ENCODE measurements around the gene SSX3.
"Not testable (repeated sequence)": the region's sequence is repeated elsewhere in the genome, so short reads cannot be mapped to it uniquely, and the experiment has no call there.

Gene SSX3, protein sequence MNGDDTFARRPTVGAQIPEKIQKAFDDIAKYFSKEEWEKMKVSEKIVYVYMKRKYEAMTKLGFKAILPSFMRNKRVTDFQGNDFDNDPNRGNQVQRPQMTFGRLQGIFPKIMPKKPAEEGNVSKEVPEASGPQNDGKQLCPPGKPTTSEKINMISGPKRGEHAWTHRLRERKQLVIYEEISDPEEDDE

GRCh38 chrX:48356315-48357094 is at the start of gene SSX3:
SSX3 (minus strand) TSS chrX:48356703; CDS start chrX:48355249, 1,454 bp downstream.
- not testable (repeated sequence) for H3K27ac ChIP-seq (ENCODE audit: low read length); H3K4me1 ChIP-seq (ENCODE audit: control insufficient read depth in 1 of 2, insufficient read depth in 2 of 2, low read length in 2 of 2); H3K27me3 ChIP-seq (ENCODE audit: low read depth, low read length); H3K4me3 ChIP-seq (ENCODE audit: low read depth in 1 of 2, low read length in 2 of 2); H3K36me3 ChIP-seq (ENCODE audit: control insufficient read depth in 1 of 2, insufficient read depth in 2 of 2, low read length in 2 of 2); H3K9me3 ChIP-seq (ENCODE audit: control insufficient read depth in 1 of 2, low read length in 2 of 2)

DNA sequence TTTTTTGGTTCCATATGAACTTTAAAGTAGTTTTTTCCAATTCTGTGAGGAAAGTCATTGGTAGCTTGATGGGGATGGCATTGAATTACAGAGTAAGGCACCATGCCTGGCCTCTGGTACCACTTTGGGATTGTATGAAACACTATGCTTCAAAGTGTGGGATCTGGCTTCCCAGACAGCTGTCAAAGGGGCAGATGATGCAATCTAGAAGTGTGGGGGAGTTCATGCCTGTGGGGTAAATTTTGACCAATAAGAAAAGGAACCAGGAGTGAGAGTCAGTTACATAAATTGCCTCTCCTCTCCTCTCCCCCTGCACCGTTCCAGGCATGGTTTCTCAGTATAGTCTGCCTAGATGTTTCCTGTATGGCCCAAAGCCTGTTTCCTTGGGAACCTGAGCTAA is 41.3 kb upstream of the SSX3 start:
- not testable (repeated sequence) for H3K4me1 ChIP-seq (ENCODE audit: control insufficient read depth in 1 of 2, insufficient read depth in 2 of 2, low read length in 2 of 2); H3K27me3 ChIP-seq (ENCODE audit: low read depth, low read length); H3K27ac ChIP-seq (ENCODE audit: low read length); H3K36me3 ChIP-seq (ENCODE audit: control insufficient read depth in 1 of 2, insufficient read depth in 2 of 2, low read length in 2 of 2); H3K4me3 ChIP-seq (ENCODE audit: low read depth in 1 of 2, low read length in 2 of 2); H3K9me3 ChIP-seq (ENCODE audit: control insufficient read depth in 1 of 2, low read length in 2 of 2)

GRCh38 chrX:48396931-48397330 is 40.4 kb upstream of the SSX3 start:
- H3K4me3 ChIP-seq (ENCODE audit: low read depth in 1 of 2, low read length in 2 of 2) = not testable (repeated sequence)

DNA sequence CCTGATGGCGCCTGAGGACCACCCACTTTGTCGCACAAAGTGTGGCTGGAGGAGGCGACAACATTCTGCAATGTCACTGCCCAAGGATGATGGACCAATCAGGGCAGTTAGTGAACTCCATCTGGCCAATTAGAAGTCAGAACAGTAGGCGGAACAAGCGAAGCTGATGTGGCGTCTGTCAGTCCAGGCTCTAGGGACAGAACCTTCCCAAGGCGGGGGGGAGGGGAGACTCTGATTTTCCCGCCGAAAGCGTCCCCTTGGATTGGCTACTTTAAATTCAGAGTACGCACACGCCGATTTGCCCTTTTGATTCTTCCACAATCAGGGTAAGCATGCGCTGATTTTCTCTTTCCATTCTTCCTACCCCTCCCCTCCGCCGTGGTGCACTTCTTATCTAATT is 26.7 kb upstream of the SSX3 start, which contains the start of gene SSX4:
TSS of gene SSX4 (plus strand) at position 301 of the 400 bp plus-strand sequence. CDS start 515 bp downstream, outside the sequence.
- H3K27ac ChIP-seq (ENCODE audit: low read length); H3K4me1 ChIP-seq (ENCODE audit: control insufficient read depth in 1 of 2, insufficient read depth in 2 of 2, low read length in 2 of 2); H3K9me3 ChIP-seq (ENCODE audit: control insufficient read depth in 1 of 2, low read length in 2 of 2); H3K27me3 ChIP-seq (ENCODE audit: low read depth, low read length); H3K4me3 ChIP-seq (ENCODE audit: low read depth in 1 of 2, low read length in 2 of 2); H3K36me3 ChIP-seq (ENCODE audit: control insufficient read depth in 1 of 2, insufficient read depth in 2 of 2, low read length in 2 of 2): not testable (repeated sequence)

More at GRCh38 chrX:48396931-48397330, 40.4 kb upstream of the SSX3 start:
- not testable (repeated sequence) for H3K27ac ChIP-seq (ENCODE audit: low read length); H3K9me3 ChIP-seq (ENCODE audit: control insufficient read depth in 1 of 2, low read length in 2 of 2); H3K36me3 ChIP-seq (ENCODE audit: control insufficient read depth in 1 of 2, insufficient read depth in 2 of 2, low read length in 2 of 2); H3K4me1 ChIP-seq (ENCODE audit: control insufficient read depth in 1 of 2, insufficient read depth in 2 of 2, low read length in 2 of 2); H3K27me3 ChIP-seq (ENCODE audit: low read depth, low read length)

GRCh38 chrX:48370408-48370807 is 13.9 kb upstream of the SSX3 start:
- not testable (repeated sequence) for H3K4me3 ChIP-seq (ENCODE audit: low read depth in 1 of 2, low read length in 2 of 2); H3K4me1 ChIP-seq (ENCODE audit: control insufficient read depth in 1 of 2, insufficient read depth in 2 of 2, low read length in 2 of 2); H3K27me3 ChIP-seq (ENCODE audit: low read depth, low read length); H3K9me3 ChIP-seq (ENCODE audit: control insufficient read depth in 1 of 2, low read length in 2 of 2); H3K27ac ChIP-seq (ENCODE audit: low read length); H3K36me3 ChIP-seq (ENCODE audit: control insufficient read depth in 1 of 2, insufficient read depth in 2 of 2, low read length in 2 of 2)

DNA sequence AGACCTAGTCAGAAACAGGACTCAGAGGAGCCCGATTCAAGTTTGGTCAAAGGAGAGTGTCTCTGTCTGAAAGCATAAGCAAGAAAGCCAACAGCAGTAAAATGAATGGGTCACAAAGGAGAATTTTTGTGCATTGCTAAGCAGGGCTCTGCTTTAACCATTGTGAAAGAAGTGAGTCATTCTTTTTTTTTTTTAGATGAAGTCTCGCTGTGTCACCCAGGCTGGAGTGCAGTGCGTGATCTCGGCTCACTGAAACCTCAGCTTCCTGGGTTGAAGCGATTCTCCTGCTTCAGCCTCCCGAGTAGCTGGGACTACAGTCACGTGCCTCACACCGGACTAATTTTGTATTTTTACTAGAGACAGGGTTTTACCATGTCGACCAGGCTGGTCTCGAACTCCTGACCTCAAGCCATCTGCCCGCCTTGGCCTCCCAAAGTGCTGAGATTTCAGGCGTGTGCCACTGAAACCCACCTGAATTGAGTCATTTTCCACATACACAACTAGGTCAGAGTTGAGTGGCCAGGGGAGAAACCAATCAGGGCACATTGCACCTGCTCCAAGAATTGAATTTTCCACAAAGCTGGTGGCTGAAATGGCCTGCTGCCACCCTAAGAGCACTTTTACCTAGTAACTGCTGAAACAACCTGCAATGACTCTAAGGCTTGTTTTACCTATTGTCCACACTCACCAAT is 11.4 kb upstream of the SSX3 start:
- H3K4me3 ChIP-seq (ENCODE audit: low read depth in 1 of 2, low read length in 2 of 2); H3K36me3 ChIP-seq (ENCODE audit: control insufficient read depth in 1 of 2, insufficient read depth in 2 of 2, low read length in 2 of 2); H3K4me1 ChIP-seq (ENCODE audit: control insufficient read depth in 1 of 2, insufficient read depth in 2 of 2, low read length in 2 of 2): not testable (repeated sequence)

DNA sequence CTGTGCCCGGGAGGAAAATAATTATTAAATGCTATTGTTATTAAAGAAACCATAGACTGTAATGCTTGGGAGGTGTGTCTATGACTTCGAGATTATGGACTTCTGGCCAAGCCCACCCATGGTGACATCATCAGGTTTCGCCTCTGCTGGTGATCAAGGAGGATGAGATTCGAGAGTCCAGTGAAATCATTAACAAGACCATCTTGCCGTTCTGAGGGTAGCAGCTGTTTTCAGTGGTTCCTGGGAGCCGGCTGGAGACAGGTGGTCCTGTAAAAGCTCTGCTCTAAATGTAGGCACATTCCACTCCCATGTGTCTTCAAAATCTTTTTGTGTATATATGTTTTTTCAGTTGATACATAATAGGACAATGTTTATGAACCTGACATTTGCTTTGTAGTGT is 2.8 kb upstream of the SSX3 start:
- H3K9me3 ChIP-seq (ENCODE audit: control insufficient read depth in 1 of 2, low read length in 2 of 2); H3K27me3 ChIP-seq (ENCODE audit: low read depth, low read length); H3K36me3 ChIP-seq (ENCODE audit: control insufficient read depth in 1 of 2, insufficient read depth in 2 of 2, low read length in 2 of 2); H3K27ac ChIP-seq (ENCODE audit: low read length); H3K4me3 ChIP-seq (ENCODE audit: low read depth in 1 of 2, low read length in 2 of 2); H3K4me1 ChIP-seq (ENCODE audit: control insufficient read depth in 1 of 2, insufficient read depth in 2 of 2, low read length in 2 of 2): not testable (repeated sequence)

More for the DNA sequence above, 11.4 kb upstream of the SSX3 start:
- H3K27me3 ChIP-seq (ENCODE audit: low read depth, low read length); H3K9me3 ChIP-seq (ENCODE audit: control insufficient read depth in 1 of 2, low read length in 2 of 2); H3K27ac ChIP-seq (ENCODE audit: low read length): not testable (repeated sequence)

DNA sequence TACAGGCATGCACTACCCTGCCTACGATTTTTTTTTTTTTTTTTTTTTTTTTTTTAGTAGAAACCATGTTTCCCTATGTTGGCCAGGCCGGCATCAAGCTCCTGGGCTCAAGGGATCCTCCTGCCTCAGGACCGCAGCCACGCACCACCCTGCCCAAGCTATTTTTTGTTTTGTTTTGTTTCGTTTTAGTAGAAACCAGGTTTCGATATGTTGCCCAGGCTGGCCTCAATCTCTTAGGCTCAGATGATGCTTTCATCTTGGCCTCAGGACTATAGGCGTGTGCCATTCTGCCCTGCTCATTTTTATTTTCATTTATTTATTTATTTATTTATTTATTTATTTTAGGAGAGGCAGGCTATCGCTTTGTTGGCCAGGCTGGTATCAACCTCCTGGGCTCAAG is 1.2 kb upstream of the SSX3 start:
- Histone ChIP-seq H3K9me3 (ENCODE audit: control insufficient read depth in 1 of 2, low read length in 2 of 2) (no peaks in the 10 kb centered on the region), H3K36me3 (ENCODE audit: control insufficient read depth in 1 of 2, insufficient read depth in 2 of 2, low read length in 2 of 2) (no peaks in the 10 kb centered on the region), H3K4me3 (ENCODE audit: low read depth in 1 of 2, low read length in 2 of 2) (no peak overlapping the region), H3K27me3 (ENCODE audit: low read depth, low read length) (no peaks in the 10 kb centered on the region), H3K27ac (ENCODE audit: low read length) (no peak overlapping the region), H3K4me1 (ENCODE audit: control insufficient read depth in 1 of 2, insufficient read depth in 2 of 2, low read length in 2 of 2) (no peaks in the 10 kb centered on the region)

GRCh38 chrX:48346059-48346458 is 10.4 kb downstream of the SSX3 start:
- not testable (repeated sequence) for H3K4me3 ChIP-seq (ENCODE audit: low read depth in 1 of 2, low read length in 2 of 2); H3K4me1 ChIP-seq (ENCODE audit: control insufficient read depth in 1 of 2, insufficient read depth in 2 of 2, low read length in 2 of 2); H3K27ac ChIP-seq (ENCODE audit: low read length); H3K9me3 ChIP-seq (ENCODE audit: control insufficient read depth in 1 of 2, low read length in 2 of 2); H3K36me3 ChIP-seq (ENCODE audit: control insufficient read depth in 1 of 2, insufficient read depth in 2 of 2, low read length in 2 of 2); H3K27me3 ChIP-seq (ENCODE audit: low read depth, low read length)

DNA sequence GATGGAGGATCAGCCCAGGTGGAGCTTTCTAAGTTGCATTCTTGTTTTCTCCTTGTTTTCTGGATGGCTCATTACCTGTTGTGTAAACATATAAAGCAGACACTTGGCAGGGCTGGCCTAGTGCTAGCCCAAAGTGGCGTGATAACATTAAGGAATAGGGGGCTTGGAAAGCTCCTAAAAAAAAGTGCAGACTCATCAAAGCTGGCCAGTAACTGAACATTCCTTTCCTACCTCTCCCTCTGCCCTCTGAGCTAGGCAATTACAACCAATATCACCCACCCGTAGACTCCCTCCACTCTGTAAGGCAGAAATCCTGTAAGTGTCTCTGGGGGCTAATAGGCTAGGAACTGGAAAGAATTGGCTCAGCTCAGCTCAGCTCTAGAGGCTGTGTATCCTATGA is 42.5 kb downstream of the SSX3 start:
- not testable (repeated sequence) for H3K27me3 ChIP-seq (ENCODE audit: low read depth, low read length); H3K9me3 ChIP-seq (ENCODE audit: control insufficient read depth in 1 of 2, low read length in 2 of 2); H3K4me3 ChIP-seq (ENCODE audit: low read depth in 1 of 2, low read length in 2 of 2); H3K27ac ChIP-seq (ENCODE audit: low read length); H3K4me1 ChIP-seq (ENCODE audit: control insufficient read depth in 1 of 2, insufficient read depth in 2 of 2, low read length in 2 of 2); H3K36me3 ChIP-seq (ENCODE audit: control insufficient read depth in 1 of 2, insufficient read depth in 2 of 2, low read length in 2 of 2)

GRCh38 chrX:48306175-48306574 is 50.3 kb downstream of the SSX3 start:
- no peaks in the 10 kb centered on the region for H3K4me1 ChIP-seq (ENCODE audit: control insufficient read depth in 1 of 2, insufficient read depth in 2 of 2, low read length in 2 of 2)
- no peak overlapping the region for H3K4me3 ChIP-seq (ENCODE audit: low read depth in 1 of 2, low read length in 2 of 2)
- no peaks in the 10 kb centered on the region for H3K36me3 ChIP-seq (ENCODE audit: control insufficient read depth in 1 of 2, insufficient read depth in 2 of 2, low read length in 2 of 2)
- no peaks in the 10 kb centered on the region for H3K9me3 ChIP-seq (ENCODE audit: control insufficient read depth in 1 of 2, low read length in 2 of 2)
- no peak overlapping the region for H3K27ac ChIP-seq (ENCODE audit: low read length)
- H3K27me3 ChIP-seq (ENCODE audit: low read depth, low read length) = no peaks in the 10 kb centered on the region
